Right forelimb (tissue), 1 donor: Measurements from ENCODE around the gene SSTR4.

Experiments used
- DNase-seq: peaks from one replicate; pipeline ENCODE4 v3.0.0-alpha.2; 2018

Gene SSTR4

GRCh38 chr20:23047001-23047737 is 12.1 kb downstream of the SSTR4 start:
- no peak for DNase-seq

GRCh38 chr20:23047738-23048214 is 12.7 kb downstream of the SSTR4 start:
- peak; percentile 56 for DNase-seq

- DNase-seq: peak; percentile 63
Measured at GRCh38 chr20:23048283-23049200, 13.4 kb downstream of the SSTR4 start.

- DNase-seq: peak; percentile 71
Measured at GRCh38 chr20:23049201-23050075, 14.3 kb downstream of the SSTR4 start, which contains the start of gene THBD. Gene THBD (minus strand): TSS chr20:23049672. CDS start chr20:23049504, 168 bp downstream.

GRCh38 chr20:23050076-23050838 is 15.1 kb downstream of the SSTR4 start:
- peak; percentile 46 for DNase-seq

GRCh38 chr20:23050847-23051627 is 15.9 kb downstream of the SSTR4 start:
- DNase-seq: peak; percentile 88

- no peak for DNase-seq
Measured at GRCh38 chr20:23052904-23053303, 17.8 kb downstream of the SSTR4 start.

GRCh38 chr20:23058240-23058639 is 23.1 kb downstream of the SSTR4 start:
- no peak for DNase-seq

- no peak for DNase-seq
Measured at GRCh38 chr20:23059001-23059400, 23.9 kb downstream of the SSTR4 start.

- DNase-seq: no peak
Measured at GRCh38 chr20:23059846-23060245, 24.7 kb downstream of the SSTR4 start.

GRCh38 chr20:23060629-23061028 is 25.5 kb downstream of the SSTR4 start:
- no peak for DNase-seq

GRCh38 chr20:23061262-23061661 is 26.1 kb downstream of the SSTR4 start:
- no peak for DNase-seq

- peak; percentile 69 for DNase-seq
Measured at GRCh38 chr20:23061734-23062561, 26.8 kb downstream of the SSTR4 start.

GRCh38 chr20:23062632-23063031 is 27.5 kb downstream of the SSTR4 start:
- DNase-seq: no peak

GRCh38 chr20:23063168-23063567 is 28.1 kb downstream of the SSTR4 start:
- no peak for DNase-seq

- DNase-seq: no peak
Measured at GRCh38 chr20:23063581-23063980, 28.5 kb downstream of the SSTR4 start.

- no peak for DNase-seq
Measured at GRCh38 chr20:23065266-23066201, 30.4 kb downstream of the SSTR4 start.

GRCh38 chr20:23066772-23067171 is 31.7 kb downstream of the SSTR4 start:
- DNase-seq: no peak

GRCh38 chr20:23068283-23068682 is 33.2 kb downstream of the SSTR4 start:
- no peak for DNase-seq
